Hepatocyte (in vitro differentiated cells): ENCODE results near the gene TNNT2. TPM values are rescaled to one million over a fixed set of nuclear protein-coding genes. Genes with fewer than 3 reads are reported as not detected.
A peak's percentile ranks its signal among the peaks of the same experiment; 100 is the strongest.

ENCODE experiments used
- DNase-seq: peaks from one replicate; pipeline ENCODE4 v3.0.0-alpha.2; 2016; ENCODE audit warnings: low spot score
- H2AFZ ChIP-seq: fragments of 200-600 bp; sonication (generic); 2 replicates; pipeline ENCODE4 v1.6.0; 2016; ENCODE audit warnings: antibody characterized with exemption, mild to moderate bottlenecking
- H3K27ac ChIP-seq: fragments of 200-600 bp; sonication (generic); 2 replicates; pipeline ENCODE4 v1.5.1; 2016; ENCODE audit warnings: mild to moderate bottlenecking
- H3K27me3 ChIP-seq: fragments of 200-600 bp; sonication (generic); 2 replicates; pipeline ENCODE4 v1.6.1; 2016
- H3K36me3 ChIP-seq: fragments of 200-600 bp; sonication (generic); replicated peaks from 2 replicates; pipeline ENCODE4 v1.5.1; 2016; ENCODE audit warnings: low read depth; ENCODE audit not compliant: insufficient read depth
- H3K4me1 ChIP-seq: fragments of 200-600 bp; sonication (generic); 2 replicates; pipeline ENCODE4 v1.5.1; 2016; ENCODE audit warnings: mild to moderate bottlenecking, moderate library complexity; ENCODE audit not compliant: insufficient read depth
- H3K4me2 ChIP-seq: fragments of 200-600 bp; sonication (generic); 2 replicates; pipeline ENCODE4 v1.6.0; 2016
- H3K4me3 ChIP-seq: fragments of 200-600 bp; sonication (generic); 2 replicates; pipeline ENCODE4 v1.5.1; 2016; ENCODE audit warnings: mild to moderate bottlenecking
- H3K79me2 ChIP-seq: fragments of 200-600 bp; sonication (generic); 2 replicates; pipeline ENCODE4 v1.6.0; 2017; ENCODE audit warnings: mild to moderate bottlenecking
- H3K9me2 ChIP-seq: fragments of 200-600 bp; sonication (generic); replicated peaks from 2 replicates; pipeline ENCODE4 v1.6.0; 2017; ENCODE audit warnings: mild to moderate bottlenecking; ENCODE audit not compliant: insufficient read depth
- H3K9me3 ChIP-seq: fragments of 200-600 bp; sonication (generic); 2 replicates; pipeline ENCODE4 v1.5.1; 2016; ENCODE audit warnings: low read depth, mild to moderate bottlenecking
- H4K20me1 ChIP-seq: fragments of 200-600 bp; sonication (generic); 2 replicates; pipeline ENCODE4 v1.6.0; 2016; ENCODE audit warnings: mild to moderate bottlenecking; ENCODE audit not compliant: insufficient read depth, poor library complexity, severe bottlenecking
- EZH2 ChIP-seq: fragments of 200-600 bp; sonication (generic); IDR thresholded peaks from 2 replicates; pipeline ENCODE4 v1.6.1; 2016; ENCODE audit warnings: antibody characterized with exemption, mild to moderate bottlenecking, borderline replicate concordance
- EZH2phosphoT487 ChIP-seq: fragments of 200-600 bp; sonication (generic); IDR thresholded peaks from one replicate; pipeline ENCODE4 v1.6.1; 2018; ENCODE audit warnings: antibody characterized with exemption, mild to moderate bottlenecking, low read depth, moderate library complexity; ENCODE audit not compliant: unreplicated experiment, severe bottlenecking
- WGBS: methylation state at CpG from one replicate; pipeline ENCODE4 v1.1.6; 2016; ENCODE audit warnings: low lambda C conversion rate; ENCODE audit errors: missing lambda C conversion rate; 5-methylcytosine and 5-hydroxymethylcytosine counted together
- polyA plus RNA-seq: library from polyadenylated mRNA; unstranded; fragments of >200 nt; fragmentation: Nextera tagmentation; extraction: Ambion mirVana; gene quantifications from 2 replicates; pipeline ENCODE4 v1.2.1, GENCODE V29; 2016
- total RNA-seq: library from RNA; depleted of rRNA; stranded (reverse); fragments of >200 nt; gene quantifications from 2 replicates; pipeline ENCODE4 v1.2.3, GENCODE V29; 2014
- TF ChIP-seq, protein P1 (sequence below): fragments of 200-600 bp; sonication (generic); IDR thresholded peaks from 2 replicates; pipeline ENCODE4 v1.5.1; 2016; ENCODE audit warnings: antibody characterized with exemption, mild to moderate bottlenecking; ENCODE audit not compliant: poor library complexity

The TNNT2 gene
- total and polyA plus RNA-seq, 2 experiments from 2014 or later: 25.9 to 33.5 TPM

DNA sequence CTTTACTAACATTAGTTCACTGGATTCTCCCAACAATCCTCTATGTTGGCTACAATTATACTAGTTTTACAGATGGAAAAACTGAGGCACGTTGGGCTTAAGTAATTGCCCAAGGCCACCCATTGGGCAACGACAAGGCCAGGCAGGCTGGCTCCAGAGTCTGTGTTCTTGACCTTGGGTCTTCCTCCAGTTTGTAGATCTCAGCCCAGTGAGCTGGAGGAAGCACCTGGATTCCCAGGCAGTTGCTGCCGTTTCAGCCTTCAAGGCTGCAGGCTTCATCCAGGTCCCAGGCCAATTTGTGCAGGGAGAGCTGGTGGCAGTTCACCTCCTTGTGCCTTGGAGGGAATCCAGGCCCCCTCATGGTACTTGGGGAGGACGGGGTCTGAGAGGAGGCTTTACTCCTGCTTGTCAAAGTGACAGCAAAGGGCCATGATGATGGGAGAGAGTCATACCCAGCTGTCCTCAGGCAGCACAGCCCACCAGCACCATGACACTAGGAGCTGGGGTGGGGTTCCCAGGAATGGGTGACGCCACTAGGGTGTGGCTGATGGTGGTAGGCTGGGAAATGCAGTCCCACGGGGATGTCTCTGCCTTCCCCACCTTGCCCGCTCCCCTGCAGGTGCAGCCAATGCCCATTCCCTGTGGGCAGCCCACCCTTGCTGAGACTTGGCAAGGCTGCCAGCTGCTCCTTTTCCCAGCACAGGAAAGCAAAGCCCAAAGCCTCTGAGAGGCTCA is 67.1 kb downstream of the TNNT2 start:
- TF ChIP-seq EZH2phosphoT487 (no peak), EZH2 (no peak)
- TF ChIP-seq, protein P1, sequence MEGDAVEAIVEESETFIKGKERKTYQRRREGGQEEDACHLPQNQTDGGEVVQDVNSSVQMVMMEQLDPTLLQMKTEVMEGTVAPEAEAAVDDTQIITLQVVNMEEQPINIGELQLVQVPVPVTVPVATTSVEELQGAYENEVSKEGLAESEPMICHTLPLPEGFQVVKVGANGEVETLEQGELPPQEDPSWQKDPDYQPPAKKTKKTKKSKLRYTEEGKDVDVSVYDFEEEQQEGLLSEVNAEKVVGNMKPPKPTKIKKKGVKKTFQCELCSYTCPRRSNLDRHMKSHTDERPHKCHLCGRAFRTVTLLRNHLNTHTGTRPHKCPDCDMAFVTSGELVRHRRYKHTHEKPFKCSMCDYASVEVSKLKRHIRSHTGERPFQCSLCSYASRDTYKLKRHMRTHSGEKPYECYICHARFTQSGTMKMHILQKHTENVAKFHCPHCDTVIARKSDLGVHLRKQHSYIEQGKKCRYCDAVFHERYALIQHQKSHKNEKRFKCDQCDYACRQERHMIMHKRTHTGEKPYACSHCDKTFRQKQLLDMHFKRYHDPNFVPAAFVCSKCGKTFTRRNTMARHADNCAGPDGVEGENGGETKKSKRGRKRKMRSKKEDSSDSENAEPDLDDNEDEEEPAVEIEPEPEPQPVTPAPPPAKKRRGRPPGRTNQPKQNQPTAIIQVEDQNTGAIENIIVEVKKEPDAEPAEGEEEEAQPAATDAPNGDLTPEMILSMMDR: no peak
- no peaks in the 10 kb centered on the region for H3K9me2 ChIP-seq
- H4K20me1 ChIP-seq: no peaks in the 10 kb centered on the region
- H3K9me3 ChIP-seq: no peaks in the 10 kb centered on the region
- no peak overlapping the region for H3K27ac ChIP-seq
- no peak overlapping the region for H3K4me3 ChIP-seq
- H3K79me2 ChIP-seq: no peaks in the 10 kb centered on the region
- no peak overlapping the region for H2AFZ ChIP-seq
- H3K27me3 ChIP-seq: no peaks in the 10 kb centered on the region
- H3K4me1 ChIP-seq: peaks cover 5% of the 10 kb centered on the region
- WGBS: 90% methylated on average over 7 of the region's 7 CpGs
- DNase-seq: no peak
- H3K4me2 ChIP-seq: no peak overlapping the region
- no peaks in the 10 kb centered on the region for H3K36me3 ChIP-seq

DNA sequence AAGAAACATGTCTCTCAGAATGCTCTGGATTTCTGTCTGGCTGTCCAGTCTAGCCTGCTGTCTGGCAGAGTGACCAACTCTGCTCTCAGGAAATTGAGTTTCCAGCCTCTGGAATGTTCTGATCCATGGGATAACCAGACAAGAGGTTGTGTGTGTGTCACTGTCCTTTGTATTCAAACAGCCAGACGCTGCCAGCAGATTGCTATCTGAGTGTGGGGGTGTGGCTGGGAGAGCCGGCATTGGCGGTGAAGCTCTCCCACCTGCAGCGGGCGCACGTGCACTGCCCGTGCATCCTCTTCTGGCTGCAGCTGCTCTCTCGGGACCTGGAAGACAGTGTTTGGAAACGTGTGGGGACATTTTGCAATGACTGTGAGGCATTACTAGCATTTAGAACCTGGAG is 68.1 kb downstream of the TNNT2 start:
- no peak for TF ChIP-seq EZH2
- TF ChIP-seq, protein P1: peak; percentile 52
- Histone ChIP-seq H3K4me3 (no peak overlapping the region), H3K9me3 (no peaks in the 10 kb centered on the region), H3K4me1 (peaks cover 5% of the 10 kb centered on the region), H3K4me2 (no peak overlapping the region), H3K36me3 (no peaks in the 10 kb centered on the region), H3K79me2 (no peaks in the 10 kb centered on the region), H3K9me2 (no peaks in the 10 kb centered on the region), H3K27ac (no peak overlapping the region), H2AFZ (no peak overlapping the region), H3K27me3 (no peaks in the 10 kb centered on the region), H4K20me1 (no peaks in the 10 kb centered on the region)
- DNase-seq: peak; percentile 88
- 4% methylated on average over 9 of the region's 9 CpGs for WGBS

Other genes with a start within 250 kb of the TNNT2 start
- 103 and 104 TPM in 2 replicates for gene TMEM9, start 223.2 kb downstream of the TNNT2 start, total RNA-seq
- 99.4 and 113 TPM in 2 replicates for gene TMEM9, start 223.2 kb downstream of the TNNT2 start, polyA plus RNA-seq
- 0.04 and 3.1 TPM in 2 replicates for gene IGFN1, start 186.9 kb downstream of the TNNT2 start, total RNA-seq
- gene IGFN1, start 186.9 kb downstream of the TNNT2 start, polyA plus RNA-seq: 0.37 TPM in 1 of 2 replicates, not detected in the other
- 0.20 and 0.33 TPM in 2 replicates for gene PKP1, start 94.2 kb downstream of the TNNT2 start, total RNA-seq
- 0.04 and 0.11 TPM in 2 replicates for gene PKP1, start 94.2 kb downstream of the TNNT2 start, polyA plus RNA-seq
- gene LAD1, start 21.6 kb upstream of the TNNT2 start, total RNA-seq: 64.2 and 66.9 TPM in 2 replicates
- gene LAD1, start 21.6 kb upstream of the TNNT2 start, polyA plus RNA-seq: 63.5 and 68.6 TPM in 2 replicates
- 2.6 and 4.1 TPM in 2 replicates for gene TNNI1, start 44.0 kb upstream of the TNNT2 start, total RNA-seq
- 4.2 and 12.4 TPM in 2 replicates for gene TNNI1, start 44.0 kb upstream of the TNNT2 start, polyA plus RNA-seq
- gene PHLDA3, start 91.5 kb upstream of the TNNT2 start, total RNA-seq: 24.4 and 30.2 TPM in 2 replicates
- gene PHLDA3, start 91.5 kb upstream of the TNNT2 start, polyA plus RNA-seq: 62.9 and 64.6 TPM in 2 replicates
- gene CSRP1, start 129.4 kb upstream of the TNNT2 start, total RNA-seq: 76.0 and 101 TPM in 2 replicates
- gene CSRP1, start 129.4 kb upstream of the TNNT2 start, polyA plus RNA-seq: 47.6 and 50.9 TPM in 2 replicates
- 15.0 and 15.2 TPM in 2 replicates for gene NAV1, start 161.4 kb upstream of the TNNT2 start, total RNA-seq
- gene NAV1, start 161.4 kb upstream of the TNNT2 start, polyA plus RNA-seq: 18.3 and 18.8 TPM in 2 replicates